Right lung (tissue), 5 donors: ENCODE data around the gene RXRA. TPM values are rescaled to one million over a fixed set of nuclear protein-coding genes. Genes with fewer than 3 reads are reported as not detected.

ENCODE experiments used
- DNase-seq, 2 donors: peaks; one replicate each; pipeline ENCODE4 v3.0.0-alpha.2; 2013
- polyA plus RNA-seq, 5 donors: library from polyadenylated mRNA; unstranded; fragments of 120-200 nt; gene quantifications; one replicate each; pipeline versions ENCODE4 v1.2.1 to v1.2.3, GENCODE V29; 2013; ENCODE audit warnings: inconsistent platforms in 1 of 5, low replicate concordance in 1 of 5; ENCODE audit not compliant: insufficient read length in 5 of 5, insufficient read depth in 1 of 5

RXRA gene
- polyA plus RNA-seq, 5 donors: 34.3 to 68.9 (median 47.8) TPM

- no peak for DNase-seq
Measured at GRCh38 chr9:134335486-134336220, 9.4 kb downstream of the RXRA start.

DNA sequence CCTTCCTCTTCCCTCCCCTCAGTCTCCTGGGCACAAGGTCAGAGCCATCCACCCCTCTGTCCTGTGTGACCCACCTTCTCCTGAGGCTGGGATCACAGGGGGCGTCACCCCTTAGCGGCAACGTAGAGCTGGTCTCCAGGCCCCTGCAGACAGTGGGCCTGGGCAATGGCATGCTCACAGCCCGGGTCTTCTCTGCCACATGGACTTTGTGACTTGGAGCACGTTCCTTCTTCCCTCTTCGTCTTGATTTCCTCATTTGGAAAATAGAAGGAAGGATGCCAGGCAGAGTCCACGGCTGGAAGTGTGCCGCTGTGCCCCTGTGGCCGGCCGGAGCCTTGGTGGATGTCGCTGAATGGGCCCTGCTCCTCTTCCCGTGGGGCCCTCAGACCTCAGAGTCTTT lies 10.0 kb downstream of the RXRA start:
- no peak for DNase-seq

- DNase-seq: no peak
Measured at GRCh38 chr9:134336924-134337323, 10.7 kb downstream of the RXRA start.

- DNase-seq: no peak
Measured at GRCh38 chr9:134337469-134337868, 11.2 kb downstream of the RXRA start.

DNA sequence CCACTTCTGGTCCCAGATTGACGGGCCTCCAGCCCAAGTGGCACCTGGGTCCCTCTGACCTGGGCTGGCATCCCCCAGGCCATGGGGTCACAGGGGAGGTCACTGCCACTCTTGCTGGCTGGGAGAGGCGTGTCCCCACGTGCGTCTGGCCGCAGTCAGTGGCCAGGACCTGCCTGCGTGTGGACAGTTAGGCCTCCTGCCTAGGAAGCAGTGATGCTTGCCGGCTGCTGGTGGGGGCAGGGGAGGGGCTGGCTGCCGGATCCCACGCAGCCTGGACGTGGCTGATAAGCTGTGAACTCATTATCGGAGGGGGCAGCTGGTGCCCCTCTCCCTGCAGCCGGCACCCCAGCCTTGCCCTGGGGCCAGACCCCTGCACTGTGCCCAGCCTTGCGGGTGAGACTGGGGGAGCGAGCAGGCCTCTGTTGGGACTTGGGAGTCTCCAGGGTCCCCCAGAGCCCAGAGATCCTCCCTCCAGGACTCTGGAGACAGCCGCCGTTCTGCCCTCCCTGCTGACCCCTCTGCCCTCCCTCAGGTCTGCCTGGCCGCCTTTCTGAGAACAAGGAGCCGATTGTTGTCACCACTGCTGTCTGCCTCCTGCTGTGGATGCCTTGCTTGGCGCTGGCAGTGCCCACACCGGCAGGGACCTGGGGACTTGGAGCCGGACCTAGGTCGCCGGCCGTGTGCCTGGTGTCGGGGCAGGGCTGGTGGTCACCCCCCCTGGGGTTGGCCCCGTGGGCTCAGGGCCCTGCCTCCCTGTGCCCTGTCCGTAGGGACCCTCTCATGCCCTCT lies 12.3 kb downstream of the RXRA start:
- no peak for DNase-seq

DNA sequence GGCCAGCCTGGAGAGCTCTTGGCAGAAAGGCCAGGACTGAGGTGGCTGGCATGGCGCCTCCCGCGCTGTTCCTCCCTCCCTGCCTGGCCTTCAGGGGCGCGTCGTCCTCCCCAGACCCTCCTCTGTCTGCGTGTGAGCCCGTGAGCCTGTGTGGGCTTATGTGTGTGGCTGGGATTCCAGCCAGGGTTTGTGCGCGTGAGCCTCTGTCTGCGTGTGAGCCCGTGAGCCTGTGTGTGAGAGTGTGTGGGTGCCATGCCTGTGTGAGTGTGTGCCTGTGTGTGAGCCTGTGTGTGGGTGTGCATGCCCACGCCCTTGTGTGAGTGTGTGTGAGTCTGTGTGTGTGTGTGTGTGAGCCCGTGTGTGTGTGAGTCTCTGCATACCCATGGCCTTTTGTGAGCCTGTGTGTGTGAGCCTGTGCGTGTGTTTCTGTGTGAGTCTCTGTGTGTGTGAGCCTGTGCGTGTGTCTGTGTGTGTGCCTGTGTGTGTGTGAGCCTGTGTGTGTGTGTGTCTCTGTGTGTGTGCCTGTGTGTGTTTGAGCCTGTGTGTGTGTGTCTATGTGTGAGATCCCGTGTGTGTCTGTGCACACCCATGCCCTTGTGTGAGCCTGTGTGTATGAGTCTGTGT lies 13.0 kb downstream of the RXRA start:
- no peak for DNase-seq

- no peak for DNase-seq
Measured at GRCh38 chr9:134340475-134341160, 14.4 kb downstream of the RXRA start.

DNA sequence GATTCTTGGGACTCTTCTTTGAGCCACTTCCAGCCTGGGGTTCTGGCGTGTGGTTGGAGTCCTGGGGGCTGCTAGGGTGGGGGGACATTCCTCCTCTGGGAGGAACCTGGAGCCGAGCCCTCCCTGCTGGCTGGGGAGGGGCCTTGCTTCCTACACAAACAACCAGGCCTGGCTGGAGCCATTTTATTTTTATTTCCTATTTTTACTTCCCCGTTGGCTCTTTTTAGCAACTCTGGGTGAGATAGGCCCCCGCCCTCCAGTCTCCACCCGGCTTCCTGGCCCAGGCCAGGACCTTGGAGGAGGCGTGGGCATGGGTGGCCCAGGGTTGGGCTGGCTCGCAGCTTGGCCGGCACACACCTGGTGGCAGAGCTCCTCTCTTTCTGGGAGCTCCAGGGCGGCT lies 15.1 kb downstream of the RXRA start:
- DNase-seq: no peak

DNA sequence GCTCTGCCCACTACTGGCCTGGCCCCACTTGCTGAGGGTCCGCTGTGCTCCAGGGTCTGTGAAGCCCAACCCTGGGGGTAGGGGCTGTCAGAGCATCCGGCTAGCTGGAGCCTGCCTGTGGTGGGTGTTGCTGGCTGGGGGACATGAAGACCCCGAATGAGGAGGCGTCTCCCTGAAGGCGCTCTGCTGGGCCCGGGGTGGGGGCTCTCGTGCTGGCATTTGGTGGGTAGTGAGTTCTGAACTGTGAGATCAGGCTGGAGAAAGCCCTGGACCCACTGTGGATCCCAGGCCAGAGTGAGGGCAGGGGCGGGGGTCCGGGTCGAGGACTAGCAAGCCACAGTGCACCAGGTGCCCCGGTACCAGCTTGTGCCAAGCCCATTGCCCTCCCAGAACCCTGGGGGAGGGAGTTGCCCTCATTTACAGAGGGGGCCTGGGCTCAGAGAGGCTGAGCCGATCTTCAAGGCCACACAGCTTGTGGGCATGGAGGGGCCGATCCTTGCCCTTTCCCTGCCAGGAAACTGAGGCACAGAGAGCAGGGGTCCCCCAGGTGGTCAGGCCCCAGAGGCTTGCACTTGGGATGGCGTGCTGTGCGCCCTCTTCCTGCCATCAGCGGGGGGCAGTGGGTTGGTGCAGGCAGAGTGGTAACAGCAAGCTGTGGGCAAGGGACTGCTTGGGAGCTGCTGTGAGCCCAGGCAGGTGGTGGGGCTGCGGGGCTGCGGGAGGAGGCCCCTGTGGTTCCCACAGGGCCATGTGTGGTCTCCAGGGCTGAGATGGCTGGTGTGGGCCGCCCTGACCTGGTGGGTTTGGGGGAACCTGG lies 15.9 kb downstream of the RXRA start:
- no peak for DNase-seq

DNA sequence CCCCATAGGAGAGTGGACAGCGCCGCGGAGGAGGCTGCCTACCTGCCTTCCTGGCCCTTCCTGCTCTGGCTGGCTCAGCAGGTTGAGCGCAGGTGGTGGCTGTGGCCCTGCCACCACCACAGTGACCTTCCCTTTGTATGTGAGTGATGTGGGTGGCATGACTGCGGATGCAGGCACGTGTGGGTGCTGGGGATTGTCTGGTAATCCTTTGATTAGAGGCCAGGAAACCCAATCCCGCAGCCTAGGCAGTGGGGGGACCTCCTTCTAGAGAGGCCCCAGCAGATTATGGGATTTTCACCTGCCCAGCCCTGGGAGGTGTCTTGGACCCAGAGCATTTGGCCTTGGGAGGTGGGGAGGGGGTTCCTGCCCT lies 16.5 kb downstream of the RXRA start:
- DNase-seq: no peak

DNA sequence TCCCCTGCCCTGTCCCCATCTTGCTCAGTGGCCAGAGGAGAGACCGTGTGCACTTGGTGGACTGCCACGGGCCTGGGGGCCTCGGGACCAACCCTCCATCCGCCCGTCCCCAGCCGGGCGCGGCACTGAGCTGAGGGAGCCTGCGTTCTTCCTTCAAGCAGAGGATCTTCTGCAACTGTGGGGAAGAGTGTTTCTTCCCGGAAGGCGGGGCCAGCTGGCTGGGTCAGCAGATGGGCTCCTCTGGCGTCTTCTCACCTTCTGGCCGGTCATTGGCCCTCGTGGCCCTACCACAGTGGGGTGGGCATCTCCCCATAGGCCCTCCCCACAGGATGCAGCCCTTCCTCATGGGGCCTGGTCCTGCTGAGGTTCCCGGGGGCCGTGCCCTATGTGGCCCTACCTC lies 17.4 kb downstream of the RXRA start:
- DNase-seq: no peak

DNA sequence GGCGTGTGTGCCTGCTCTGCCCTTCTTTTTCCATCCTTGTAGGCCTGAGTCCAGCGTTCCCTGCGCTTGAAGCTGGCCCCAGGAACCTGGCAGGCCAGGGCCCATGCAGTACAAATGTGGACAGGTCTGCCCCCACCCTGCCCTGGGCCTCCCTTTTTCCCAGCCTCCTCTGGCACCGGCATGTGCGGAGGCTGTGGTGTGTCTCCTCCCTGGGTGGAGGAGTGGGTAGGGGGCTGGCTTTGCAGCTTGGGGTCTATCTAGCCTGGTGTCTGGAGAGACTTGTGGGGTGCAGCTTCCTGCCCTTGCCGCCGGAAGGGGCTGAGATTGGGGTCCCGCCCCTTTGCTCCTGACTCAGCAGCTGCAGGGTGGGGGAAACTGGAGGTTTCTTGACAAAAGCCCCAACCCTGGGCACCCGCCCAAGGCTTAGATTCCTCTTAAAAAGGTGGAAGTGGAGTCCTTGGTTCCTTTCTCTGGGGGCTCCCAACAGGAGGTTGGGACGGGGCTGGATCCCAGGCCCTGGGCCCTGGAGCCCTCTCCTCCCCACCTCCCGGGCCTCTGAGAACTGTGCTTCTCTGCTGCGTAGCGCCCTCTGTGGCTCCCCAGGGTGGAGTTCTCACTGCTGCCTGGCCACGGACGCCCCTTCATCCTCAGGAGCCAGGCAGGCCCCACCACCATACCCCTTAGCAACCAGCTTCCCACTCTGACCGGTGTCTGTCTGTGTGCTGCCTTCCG lies 18.0 kb downstream of the RXRA start:
- no peak for DNase-seq

- DNase-seq: no peak
Measured at GRCh38 chr9:134344800-134345310, 18.6 kb downstream of the RXRA start.

DNA sequence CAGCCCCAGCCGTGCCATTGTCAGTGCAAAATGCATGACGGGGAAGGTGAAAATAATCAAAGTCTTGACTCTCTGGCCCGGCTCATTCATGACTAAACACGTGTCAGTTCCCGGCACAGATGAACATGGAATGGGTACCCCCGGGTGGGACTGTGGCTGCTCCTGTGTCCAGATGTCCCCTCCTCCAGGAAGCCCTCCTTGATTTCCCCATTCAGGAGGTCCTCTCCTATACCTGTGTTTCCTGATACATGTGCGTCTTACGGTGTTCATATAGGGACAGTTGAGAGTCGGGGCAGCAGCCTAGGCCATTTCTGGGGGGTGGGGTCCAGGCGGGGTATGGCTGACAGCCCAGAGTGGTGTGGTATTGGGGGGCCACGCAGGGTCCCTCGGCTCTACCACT lies 19.5 kb downstream of the RXRA start:
- DNase-seq: no peak

DNA sequence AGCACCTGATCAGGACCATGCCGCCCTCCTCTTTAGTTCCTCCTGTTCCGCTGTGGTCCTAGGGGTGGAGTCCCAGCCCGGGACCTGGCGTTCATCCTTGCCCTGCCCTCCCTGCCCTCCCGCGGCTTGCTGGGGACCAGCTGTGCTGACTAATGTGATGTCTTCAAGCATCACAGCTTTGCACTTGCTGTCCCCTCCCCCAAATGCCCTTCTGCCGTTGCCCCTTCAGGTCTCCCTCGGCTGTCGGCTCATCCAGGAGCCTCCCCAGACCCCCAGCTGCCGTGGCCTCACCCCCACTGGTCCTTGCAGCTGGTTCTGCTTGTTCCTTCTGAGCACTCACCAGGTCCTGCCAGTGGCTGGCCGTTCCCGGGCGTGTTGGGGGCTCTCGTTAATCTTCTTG lies 19.9 kb downstream of the RXRA start:
- DNase-seq: no peak

DNA sequence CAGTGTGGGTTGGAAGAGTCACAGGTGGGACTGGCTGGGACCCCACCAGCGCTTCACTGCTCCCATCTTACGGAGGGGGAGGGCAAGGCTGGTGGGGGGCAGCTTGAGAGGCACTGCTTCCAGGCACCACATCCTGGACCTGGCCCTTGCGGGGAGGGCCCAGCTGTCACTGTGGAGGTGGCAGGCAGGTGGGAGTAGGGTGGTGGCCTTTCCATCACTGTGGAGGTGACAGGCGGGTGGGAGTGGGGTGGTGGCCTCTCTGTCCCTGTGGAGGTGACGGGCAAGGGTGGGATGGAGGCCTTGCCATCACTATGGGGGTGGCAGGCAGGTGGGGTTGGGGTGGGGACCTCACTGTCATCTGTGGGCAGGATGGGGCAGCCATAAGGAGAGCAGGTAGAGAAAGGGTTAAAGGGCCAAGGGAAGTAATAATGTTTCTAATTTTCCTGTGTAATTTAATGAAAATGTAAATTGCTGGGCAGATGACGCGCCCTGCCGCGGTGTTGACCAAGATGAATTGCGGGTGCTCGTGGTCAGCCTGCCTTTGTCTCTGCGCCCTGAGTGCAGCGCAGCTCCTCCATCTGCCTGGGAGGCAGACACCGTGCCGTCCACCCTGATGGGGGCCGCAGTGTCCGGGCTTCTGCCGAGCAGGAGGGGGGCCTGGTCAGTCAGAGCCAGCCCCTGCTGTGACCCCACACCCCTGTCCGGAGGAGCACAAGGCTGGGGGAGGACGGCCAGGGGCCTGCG lies 20.8 kb downstream of the RXRA start:
- no peak for DNase-seq

- no peak for DNase-seq
Measured at GRCh38 chr9:134347996-134348395, 21.7 kb downstream of the RXRA start.

DNA sequence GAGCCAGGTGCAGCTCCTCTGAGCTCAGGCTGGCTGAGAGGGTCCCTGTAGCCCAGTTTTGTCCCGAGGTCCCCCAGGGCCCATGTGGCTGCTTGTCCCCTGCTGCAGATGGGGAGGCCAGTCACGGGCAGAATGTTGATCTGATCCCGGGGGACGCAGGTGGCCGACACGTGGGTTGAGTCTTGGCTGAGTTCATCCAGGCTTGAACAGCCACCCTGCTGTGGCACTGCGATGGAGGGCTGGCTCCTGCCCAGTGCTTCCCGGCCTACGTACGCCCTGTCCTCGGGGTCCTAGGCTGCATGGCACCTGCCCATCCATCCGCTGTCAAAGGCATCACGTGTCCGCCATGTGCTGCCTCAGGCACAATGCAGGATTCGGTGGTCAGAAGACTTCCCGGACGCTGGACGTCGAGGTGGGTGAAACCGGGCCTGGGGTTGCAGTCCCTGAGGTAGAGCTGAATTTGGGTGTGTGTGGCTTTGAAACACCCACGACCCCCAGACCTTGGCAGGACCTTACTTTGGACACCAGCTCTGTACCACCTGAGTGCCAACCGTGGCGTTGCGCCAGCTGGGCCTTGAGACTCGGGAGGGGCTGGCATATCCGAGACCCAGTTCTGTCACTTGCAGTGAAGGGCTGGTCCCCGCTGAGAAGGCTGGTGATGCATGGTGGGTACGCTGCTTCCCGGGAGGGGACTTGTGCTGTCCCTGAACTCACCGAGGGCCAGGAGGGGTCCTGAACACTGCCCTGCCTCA lies 22.3 kb downstream of the RXRA start:
- DNase-seq: no peak

DNA sequence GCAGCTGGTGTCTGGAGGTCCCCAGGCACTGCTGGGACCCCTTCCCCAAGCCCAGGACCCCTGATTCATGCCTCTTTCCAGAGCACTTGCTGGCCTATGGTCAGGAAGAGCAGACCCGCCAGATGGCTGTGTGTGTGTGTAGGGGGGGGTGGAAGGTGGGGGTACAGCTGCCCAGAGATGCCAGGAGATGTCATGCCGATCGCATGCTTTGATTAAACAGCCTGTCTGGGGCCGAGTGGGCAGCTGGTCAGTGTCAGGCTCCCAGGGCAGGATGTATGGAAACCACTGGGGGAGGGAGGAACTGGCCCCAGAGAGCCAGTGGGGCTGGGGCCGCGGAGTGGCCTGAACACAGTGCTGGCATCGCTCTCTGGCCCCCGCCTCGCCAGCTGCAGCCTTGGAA lies 23.7 kb downstream of the RXRA start:
- no peak for DNase-seq
